Stimulated activated CD8-positive, alpha-beta memory T cell treated with anti-CD3 and anti-CD28 coated beads, Interleukin-7, amount 100 ng/mL, for 48 hours (primary cell): ENCODE data around the gene AFAP1L2.
A peak's percentile ranks its signal among the peaks of the same experiment; 100 is the strongest.

Experiments
- DNase-seq, 2 donors: peaks; one replicate each; pipeline ENCODE4 v3.0.0-alpha.2; 2020; ENCODE audit warnings: low read depth in 1 of 2; ENCODE audit errors: extremely low read depth in 1 of 2

AFAP1L2 gene

GRCh38 chr10:114315566-114316420 is 88.5 kb downstream of the AFAP1L2 start:
- no peak for DNase-seq

- no peak for DNase-seq
These were observed 90.4 kb downstream of the AFAP1L2 start for GRCh38 chr10:114313866-114314265.

DNA sequence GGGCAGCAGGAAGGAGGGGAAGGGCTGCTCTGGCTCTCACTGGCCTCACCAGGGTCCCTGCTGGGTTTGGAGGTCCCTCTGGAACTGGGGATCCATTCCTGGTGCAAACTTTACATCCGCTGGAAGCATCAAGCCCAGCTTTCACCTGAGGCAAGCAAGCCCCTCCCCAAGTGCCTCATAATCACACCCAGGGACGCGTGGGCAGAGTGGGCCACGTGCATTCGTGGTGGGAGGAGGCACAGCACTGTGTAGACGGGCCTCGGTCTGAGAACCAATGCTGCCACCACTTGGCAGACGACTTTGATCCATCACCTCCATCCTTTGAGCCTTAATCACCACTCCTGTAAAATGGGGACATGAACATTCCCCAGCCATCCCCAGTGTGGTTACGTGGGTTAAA is 91.2 kb downstream of the AFAP1L2 start:
- DNase-seq: no peak

DNA sequence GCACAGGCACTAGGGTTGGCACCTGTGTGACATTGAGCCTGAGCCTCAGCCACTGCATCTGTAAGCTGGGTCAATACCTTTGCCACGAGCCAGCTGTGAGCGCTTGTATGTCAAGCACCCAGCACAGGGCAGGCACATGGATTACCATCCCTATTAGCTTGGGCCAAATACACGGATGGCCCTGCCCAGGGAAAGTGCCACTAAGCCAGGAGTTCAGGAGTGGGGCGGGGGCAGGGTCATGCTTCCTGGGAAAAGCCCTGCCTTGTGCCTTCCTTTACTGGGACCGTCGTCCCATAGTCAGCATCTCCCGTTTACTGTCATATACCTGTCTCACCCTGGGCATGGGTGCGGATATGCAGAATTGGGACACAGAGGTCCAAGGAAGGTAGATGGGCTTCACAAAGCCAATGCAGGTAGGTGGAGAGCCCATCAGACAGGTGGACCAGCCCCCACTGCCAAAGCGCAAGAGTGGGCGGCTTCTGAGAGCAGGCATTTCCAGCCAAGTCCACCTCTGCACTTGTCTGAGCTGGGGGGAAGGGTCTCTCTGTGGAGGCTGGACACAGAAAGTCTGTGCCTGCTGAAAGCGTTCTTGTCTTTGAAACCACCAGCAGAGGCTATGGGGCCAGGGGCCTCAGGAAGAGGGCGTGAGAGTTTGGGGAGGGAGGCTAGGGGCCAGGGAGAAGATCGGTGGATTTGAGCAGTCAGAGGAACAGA is 92.6 kb downstream of the AFAP1L2 start:
- DNase-seq: no peak

GRCh38 chr10:114311023-114311422 is 93.3 kb downstream of the AFAP1L2 start:
- DNase-seq: no peak

DNA sequence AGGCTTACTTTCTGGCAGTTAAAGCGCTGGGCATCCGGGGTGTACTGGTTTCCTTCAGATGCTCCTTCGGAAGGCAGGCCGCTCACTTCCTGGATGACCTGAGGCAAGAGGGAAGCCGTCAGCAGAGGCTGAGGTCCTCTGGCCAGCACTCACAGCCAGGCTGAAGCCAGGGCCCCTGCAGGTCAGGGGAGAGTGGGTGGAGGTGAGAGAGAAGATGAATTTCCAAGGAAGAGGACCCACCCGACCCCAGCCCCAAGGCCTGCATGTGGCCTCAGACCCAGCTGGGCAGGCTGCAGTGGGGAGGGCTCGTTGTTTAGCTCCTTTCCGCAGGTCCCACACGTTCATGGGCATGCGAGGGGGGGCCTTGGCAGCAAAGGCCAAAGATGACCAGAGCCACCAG is 94.0 kb downstream of the AFAP1L2 start:
- no peak for DNase-seq

DNA sequence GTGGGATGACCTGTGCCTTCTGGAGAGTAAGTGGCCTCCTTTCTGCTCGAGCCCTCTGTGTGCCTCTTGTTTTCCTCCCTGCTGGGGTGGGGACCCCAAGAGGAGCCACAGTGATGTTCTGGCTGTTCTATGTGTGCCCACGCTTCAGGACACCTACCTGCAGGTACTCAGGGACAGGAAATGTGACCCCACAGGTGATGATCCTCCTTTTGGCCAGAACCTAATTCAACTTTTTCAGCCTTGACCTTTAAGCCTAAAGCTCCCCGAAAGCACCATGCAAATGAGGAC is 95.0 kb downstream of the AFAP1L2 start:
- DNase-seq: no peak

DNA sequence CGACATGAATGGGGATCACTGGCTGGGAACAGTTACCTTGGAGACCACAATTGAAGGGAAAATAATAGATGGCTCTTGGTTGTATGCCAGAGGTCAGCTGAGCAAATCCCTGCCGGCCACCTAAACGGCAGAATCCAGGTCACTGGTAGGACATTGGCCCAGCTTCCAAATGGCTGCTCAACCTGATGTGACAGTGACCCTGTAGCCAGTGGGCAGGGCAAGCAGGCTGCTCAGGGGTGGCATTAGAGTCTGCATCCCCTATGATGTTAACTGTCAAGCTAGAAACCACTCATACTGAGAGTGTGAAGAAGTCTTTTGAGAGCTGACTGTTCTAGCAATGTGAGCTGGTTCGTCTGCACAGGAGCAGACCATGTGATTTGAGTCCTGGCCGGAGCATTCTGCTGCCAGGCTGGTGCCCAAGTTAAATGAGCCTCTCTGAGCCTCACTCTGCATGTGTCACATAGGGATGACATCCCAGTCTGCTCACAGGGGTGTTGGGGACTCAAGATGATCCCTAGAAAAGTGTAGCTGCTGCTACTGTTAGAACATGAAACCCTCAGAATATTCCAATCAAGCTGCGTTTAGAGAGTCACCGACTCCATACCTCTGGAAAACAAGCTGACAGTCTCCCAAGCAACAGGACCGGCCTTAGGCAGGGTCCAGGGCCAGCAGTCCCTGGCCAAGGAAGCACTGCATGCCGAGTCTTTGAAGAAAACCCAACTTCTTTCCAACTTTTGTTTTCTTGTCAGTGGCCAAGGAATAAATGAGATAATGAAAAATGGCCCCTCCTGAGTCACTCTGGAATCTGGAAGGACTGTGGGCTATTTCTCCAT is 95.6 kb downstream of the AFAP1L2 start:
- DNase-seq: no peak

GRCh38 chr10:114307731-114308130 is 96.6 kb downstream of the AFAP1L2 start:
- DNase-seq: no peak

DNA sequence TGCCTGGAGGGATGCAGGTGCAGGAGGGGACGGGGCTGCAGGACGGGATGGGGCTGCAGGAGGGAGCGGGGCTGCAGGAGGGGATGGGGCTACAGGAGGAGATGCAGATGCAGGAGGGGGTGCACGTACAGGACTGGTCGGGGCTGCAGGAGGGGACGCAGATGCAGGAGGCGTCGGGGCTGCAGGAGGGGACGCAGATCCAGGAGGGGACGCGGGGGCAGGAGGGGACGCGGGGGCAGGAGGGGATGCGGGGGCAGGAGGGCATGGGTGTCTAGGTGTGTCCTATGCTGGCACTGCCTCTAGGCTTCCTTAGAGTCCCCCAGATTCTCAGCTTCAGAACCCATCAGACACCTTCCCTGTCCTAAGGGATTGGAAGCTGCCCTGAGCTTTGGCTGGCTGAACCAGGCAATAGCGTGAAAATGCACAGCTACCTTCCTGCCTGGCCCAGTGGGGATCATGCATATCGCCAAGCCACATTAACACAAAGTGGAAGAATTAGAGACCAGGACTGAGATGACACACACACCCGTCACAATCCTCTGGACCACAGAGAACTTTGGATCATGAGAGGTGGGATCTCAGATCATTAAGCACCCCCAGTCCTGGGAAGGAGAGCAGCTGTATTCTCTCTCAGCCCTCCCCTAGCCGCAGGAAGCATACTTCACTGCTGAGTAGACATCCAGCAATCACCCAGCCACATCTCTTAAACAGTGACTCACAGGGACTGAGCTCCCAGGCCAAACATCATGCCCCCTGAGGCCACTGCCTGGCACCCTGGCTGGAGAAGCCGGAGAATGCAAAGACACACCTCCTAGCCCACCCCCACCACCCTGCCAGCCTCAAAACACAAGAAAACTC is 98.0 kb downstream of the AFAP1L2 start:
- DNase-seq: no peak

- no peak for DNase-seq
These were observed 98.8 kb downstream of the AFAP1L2 start for GRCh38 chr10:114305521-114305925.

DNA sequence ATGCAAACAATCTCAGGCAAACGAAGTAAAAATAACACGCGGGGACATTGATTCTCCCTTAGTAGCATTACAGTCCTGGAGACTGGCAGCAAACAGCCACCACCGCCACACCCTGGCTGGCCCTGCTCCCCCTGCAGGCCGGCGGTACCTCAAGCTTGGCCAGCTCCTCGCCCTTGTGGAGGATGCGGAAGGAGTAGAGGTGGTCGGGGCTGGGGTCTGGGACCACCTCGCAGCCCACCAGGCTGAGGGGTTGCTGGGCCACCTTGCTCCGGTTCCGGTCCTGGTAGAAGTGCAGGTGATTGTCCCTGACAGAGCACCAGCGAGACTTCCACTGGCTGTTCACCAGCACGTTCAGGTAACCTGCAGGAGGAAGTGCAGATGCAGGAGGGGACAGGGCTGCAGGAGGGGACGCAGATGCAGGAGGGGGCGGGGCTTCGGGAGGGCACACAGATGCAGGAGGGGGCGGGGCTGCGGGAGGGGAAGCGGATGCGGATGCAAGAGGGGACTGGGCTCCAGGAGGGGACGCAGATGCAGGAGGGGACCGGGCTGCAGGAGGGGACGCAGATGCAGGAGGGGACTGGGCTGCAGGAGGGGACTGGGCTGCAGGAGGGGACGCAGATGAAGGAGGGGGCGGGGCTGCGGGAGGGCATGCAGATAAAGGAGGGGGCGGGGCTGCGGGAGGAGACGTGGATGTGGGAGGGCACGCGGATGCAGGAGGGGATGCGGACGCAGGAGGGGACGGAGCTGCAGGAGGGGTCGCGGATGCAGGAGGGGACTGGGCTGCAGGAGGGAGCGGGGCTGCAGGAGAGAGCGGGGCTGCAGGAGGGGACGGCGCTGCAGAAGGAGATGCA is 99.5 kb downstream of the AFAP1L2 start:
- DNase-seq: peak; percentile 37 to 53

- peak; percentile 45 to 64 for DNase-seq
These were observed 100.2 kb downstream of the AFAP1L2 start for GRCh38 chr10:114304017-114304570.

- DNase-seq: no peak
These were observed 100.7 kb downstream of the AFAP1L2 start for GRCh38 chr10:114303556-114303955.

- no peak for DNase-seq
These were observed 102.2 kb downstream of the AFAP1L2 start for GRCh38 chr10:114301951-114302710.

- DNase-seq: no peak
These were observed 103.1 kb downstream of the AFAP1L2 start for GRCh38 chr10:114301177-114301576.

DNA sequence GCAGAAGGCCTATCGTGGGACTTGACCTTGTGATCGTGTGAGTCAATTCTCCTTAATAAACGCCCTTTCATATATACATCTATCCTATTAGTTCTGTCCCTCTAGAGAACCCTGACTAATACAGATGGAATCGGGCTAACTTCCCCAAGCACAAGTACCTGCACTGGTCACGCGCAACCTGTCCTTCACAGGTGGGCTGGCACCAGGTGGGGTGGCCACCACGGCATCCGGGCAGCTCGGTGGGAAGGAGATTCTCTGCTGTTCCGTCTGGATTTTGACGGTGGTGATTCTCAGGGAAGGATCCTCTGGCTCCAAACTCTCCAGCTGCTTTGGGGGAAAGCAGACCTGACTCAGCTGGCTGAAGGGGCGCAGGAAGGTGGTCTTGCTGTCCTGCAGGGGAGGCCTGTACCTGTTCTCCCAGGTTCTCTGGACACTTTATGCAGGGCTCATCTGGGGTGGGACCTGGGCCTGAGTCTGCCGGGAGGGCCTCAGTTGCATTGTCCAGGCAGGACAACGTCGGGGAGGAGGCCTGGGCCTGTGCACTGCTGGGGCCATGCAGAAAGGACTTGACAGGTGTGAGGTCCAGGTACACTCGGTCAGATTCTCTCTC is 104.2 kb downstream of the AFAP1L2 start:
- no peak for DNase-seq

- DNase-seq: no peak
These were observed 107.1 kb downstream of the AFAP1L2 start for GRCh38 chr10:114297136-114297705.
